Osteoblast (primary cell): ENCODE data around the gene OSTF1. TPM values are rescaled to one million over a fixed set of nuclear protein-coding genes. Genes with fewer than 3 reads are reported as not detected.

ENCODE experiments used
- DNase-seq: peaks from one replicate; pipeline ENCODE4 v3.0.0; 2011; ENCODE audit warnings: low spot score, mixed read lengths; ENCODE audit not compliant: insufficient read length; ENCODE audit errors: missing footprints
- H2AFZ ChIP-seq: 2 replicates; pipeline ENCODE4 v1.6.0; 2011; ENCODE audit warnings: mild to moderate bottlenecking, low read length
- H3K27ac ChIP-seq: 2 replicates; pipeline ENCODE4 v1.5.1; 2011; ENCODE audit warnings: mild to moderate bottlenecking, low read depth, low read length, moderate library complexity
- H3K27me3 ChIP-seq: 2 replicates; pipeline ENCODE4 v1.6.0; 2012; ENCODE audit warnings: mild to moderate bottlenecking, control low read depth, inconsistent platforms, low read length, moderate library complexity; ENCODE audit not compliant: insufficient read depth
- H3K36me3 ChIP-seq: 2 replicates; pipeline ENCODE4 v1.5.1; 2011; ENCODE audit warnings: mild to moderate bottlenecking, low read length, control low read depth, moderate library complexity; ENCODE audit not compliant: insufficient read depth
- H3K4me1 ChIP-seq: 2 replicates; pipeline ENCODE4 v1.5.1; 2011; ENCODE audit warnings: mild to moderate bottlenecking, low read length, control low read depth, moderate library complexity; ENCODE audit not compliant: insufficient read depth
- H3K4me2 ChIP-seq: 2 replicates; pipeline ENCODE4 v1.6.0; 2011; ENCODE audit warnings: mild to moderate bottlenecking, low read length; ENCODE audit not compliant: insufficient read depth
- H3K4me3 ChIP-seq: fragments of 200-600 bp; sonication (generic); 3 replicates; pipeline ENCODE4 v1.5.1; 2012; ENCODE audit warnings: mild to moderate bottlenecking, low read length, inconsistent platforms; ENCODE audit not compliant: insufficient read depth
- H3K79me2 ChIP-seq: 2 replicates; pipeline ENCODE4 v1.6.0; 2012; ENCODE audit warnings: mild to moderate bottlenecking, low read length, control low read depth, inconsistent platforms; ENCODE audit not compliant: insufficient read depth
- H3K9me3 ChIP-seq: 2 replicates; pipeline ENCODE4 v1.5.1; 2011; ENCODE audit warnings: low read depth, low read length, control low read depth
- H4K20me1 ChIP-seq: 2 replicates; pipeline ENCODE4 v1.6.0; 2012; ENCODE audit warnings: mild to moderate bottlenecking, low read length, control low read depth; ENCODE audit not compliant: insufficient read depth
- total RNA-seq: library from RNA; depleted of rRNA; stranded (reverse); fragments of >200 nt; gene quantifications from 2 replicates; pipeline ENCODE4 v1.2.3, GENCODE V29; 2012
- TF ChIP-seq, protein P1 (sequence below): IDR thresholded peaks from 2 replicates; pipeline ENCODE4 v1.5.1; 2011; ENCODE audit warnings: mild to moderate bottlenecking, low read depth, low read length, moderate library complexity; ENCODE audit errors: extremely low read depth

Gene OSTF1
- total RNA-seq, 1 donor = 30.0 TPM

DNA sequence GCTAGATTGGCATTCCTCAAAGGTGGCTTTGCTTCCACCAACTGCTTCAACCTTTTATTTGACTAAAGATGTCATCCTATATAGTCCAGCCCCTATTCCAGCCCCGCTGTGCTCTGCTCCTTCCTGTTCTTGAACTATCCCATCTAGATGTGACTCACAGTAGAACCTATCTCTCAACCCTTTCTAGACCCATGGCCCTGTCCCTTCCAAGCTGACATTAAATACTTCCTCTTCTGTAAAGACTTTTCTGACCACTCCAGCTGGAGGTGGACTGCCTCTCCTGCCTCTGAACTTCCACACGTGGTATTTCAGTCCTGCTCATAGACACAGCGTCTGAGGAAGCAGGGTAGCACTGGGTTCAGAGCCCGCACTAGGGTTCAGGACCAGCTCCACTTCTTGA, 32.4 kb downstream of the OSTF1 start:
- H3K36me3 ChIP-seq = no peaks in the 10 kb centered on the region
- DNase-seq = no peak
- H3K4me3 ChIP-seq = no peak overlapping the region
- no peaks in the 10 kb centered on the region for H3K27me3 ChIP-seq
- H3K4me2 ChIP-seq = no peak overlapping the region
- H3K4me1 ChIP-seq = no peaks in the 10 kb centered on the region
- H3K79me2 ChIP-seq = peaks cover 54% of the 10 kb centered on the region
- H4K20me1 ChIP-seq = no peaks in the 10 kb centered on the region
- H3K9me3 ChIP-seq = no peaks in the 10 kb centered on the region
- no peak overlapping the region for H2AFZ ChIP-seq
- TF ChIP-seq, protein P1, sequence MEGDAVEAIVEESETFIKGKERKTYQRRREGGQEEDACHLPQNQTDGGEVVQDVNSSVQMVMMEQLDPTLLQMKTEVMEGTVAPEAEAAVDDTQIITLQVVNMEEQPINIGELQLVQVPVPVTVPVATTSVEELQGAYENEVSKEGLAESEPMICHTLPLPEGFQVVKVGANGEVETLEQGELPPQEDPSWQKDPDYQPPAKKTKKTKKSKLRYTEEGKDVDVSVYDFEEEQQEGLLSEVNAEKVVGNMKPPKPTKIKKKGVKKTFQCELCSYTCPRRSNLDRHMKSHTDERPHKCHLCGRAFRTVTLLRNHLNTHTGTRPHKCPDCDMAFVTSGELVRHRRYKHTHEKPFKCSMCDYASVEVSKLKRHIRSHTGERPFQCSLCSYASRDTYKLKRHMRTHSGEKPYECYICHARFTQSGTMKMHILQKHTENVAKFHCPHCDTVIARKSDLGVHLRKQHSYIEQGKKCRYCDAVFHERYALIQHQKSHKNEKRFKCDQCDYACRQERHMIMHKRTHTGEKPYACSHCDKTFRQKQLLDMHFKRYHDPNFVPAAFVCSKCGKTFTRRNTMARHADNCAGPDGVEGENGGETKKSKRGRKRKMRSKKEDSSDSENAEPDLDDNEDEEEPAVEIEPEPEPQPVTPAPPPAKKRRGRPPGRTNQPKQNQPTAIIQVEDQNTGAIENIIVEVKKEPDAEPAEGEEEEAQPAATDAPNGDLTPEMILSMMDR = no peak
- H3K27ac ChIP-seq = no peak overlapping the region

DNA sequence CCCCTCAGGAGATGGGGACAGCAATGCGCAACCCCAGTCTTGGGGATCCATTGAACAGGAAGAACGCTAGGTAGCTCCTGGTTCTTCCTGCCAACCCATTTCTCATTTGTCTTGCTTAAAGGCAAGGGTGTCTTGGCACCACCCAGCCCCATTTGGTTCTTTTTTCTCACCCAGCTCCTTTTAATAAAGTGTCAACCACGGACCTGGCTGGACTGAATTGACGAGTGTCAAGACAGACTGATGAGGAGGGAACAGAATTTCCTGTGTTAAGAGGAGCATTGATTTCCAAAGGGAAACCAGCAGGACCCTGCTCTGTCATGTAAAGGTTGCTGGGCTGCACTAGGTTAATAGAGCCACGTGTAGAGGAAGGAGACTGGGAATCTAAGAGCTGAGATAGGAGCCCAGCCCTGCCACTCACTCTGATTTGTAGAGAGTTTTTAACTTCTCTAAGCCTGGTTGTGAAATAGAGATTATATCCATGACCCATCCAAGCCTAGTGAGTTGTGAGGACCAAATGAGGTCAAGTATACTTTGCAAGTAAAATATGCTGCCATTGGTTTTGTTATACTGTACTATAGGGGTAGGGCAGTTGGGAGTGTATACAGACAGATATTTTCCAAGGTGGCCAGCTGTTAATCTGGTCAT, 33.7 kb downstream of the OSTF1 start:
- Histone ChIP-seq H3K79me2 (peaks cover 47% of the 10 kb centered on the region), H3K4me2 (no peak overlapping the region), H3K4me1 (no peaks in the 10 kb centered on the region), H3K36me3 (no peaks in the 10 kb centered on the region), H3K9me3 (no peaks in the 10 kb centered on the region), H3K4me3 (no peak overlapping the region), H3K27me3 (no peaks in the 10 kb centered on the region), H3K27ac (no peak overlapping the region), H4K20me1 (no peaks in the 10 kb centered on the region), H2AFZ (no peak overlapping the region)
- no peak for DNase-seq
- TF ChIP-seq, protein P1 = no peak

GRCh38 chr9:75123696-75124095, 35.4 kb downstream of the OSTF1 start:
- Histone ChIP-seq H3K9me3 (no peaks in the 10 kb centered on the region), H2AFZ (no peak overlapping the region), H3K27ac (no peak overlapping the region), H4K20me1 (no peaks in the 10 kb centered on the region), H3K4me1 (no peaks in the 10 kb centered on the region), H3K4me3 (no peak overlapping the region), H3K27me3 (no peaks in the 10 kb centered on the region), H3K36me3 (peaks cover under 1% of the 10 kb centered on the region), H3K79me2 (peaks cover 36% of the 10 kb centered on the region), H3K4me2 (no peak overlapping the region)
- no peak for DNase-seq
- TF ChIP-seq, protein P1 = no peak

GRCh38 chr9:75128535-75128934, 40.2 kb downstream of the OSTF1 start:
- no peak for DNase-seq

More at GRCh38 chr9:75128535-75128934, 40.2 kb downstream of the OSTF1 start:
- Histone ChIP-seq H3K4me2 (no peak overlapping the region), H4K20me1 (no peaks in the 10 kb centered on the region), H3K9me3 (no peaks in the 10 kb centered on the region), H2AFZ (no peak overlapping the region), H3K27ac (no peak overlapping the region), H3K36me3 (peaks cover 19% of the 10 kb centered on the region), H3K4me3 (no peak overlapping the region), H3K4me1 (no peaks in the 10 kb centered on the region), H3K27me3 (no peaks in the 10 kb centered on the region), H3K79me2 (peaks cover 9% of the 10 kb centered on the region)
- TF ChIP-seq, protein P1 = no peak
